ENCODE measurements around the gene PPP1CA. TPM values are rescaled to one million over a fixed set of nuclear protein-coding genes. Genes with fewer than 3 reads are reported as not detected.

PPP1CA gene
- total RNA-seq, 1 donor, result 129 TPM

DNA sequence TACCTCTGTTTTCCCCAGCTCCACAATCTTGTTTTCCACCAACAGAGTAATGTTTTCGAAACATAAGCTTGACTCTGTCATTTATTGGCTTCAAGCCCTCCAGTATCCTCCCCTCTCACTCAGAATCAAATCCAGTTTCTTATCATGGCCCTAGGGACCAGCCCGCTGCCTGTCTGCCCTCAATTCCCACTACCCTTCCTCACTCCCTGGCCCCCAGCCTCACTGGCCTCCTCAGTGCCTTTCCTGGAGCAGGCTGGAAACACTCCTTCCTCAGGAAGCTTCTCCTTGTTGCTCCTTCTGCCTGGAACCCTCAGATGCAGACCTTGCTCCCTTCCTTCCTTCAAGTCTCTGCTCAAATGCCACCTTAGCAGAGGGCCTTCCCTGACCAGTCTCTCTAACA, 52.2 kb downstream of the PPP1CA start:
- no peak for DNase-seq (ENCODE audit: low read depth)
- no peak overlapping the region for H3K4me3 ChIP-seq (ENCODE audit: low read depth, low read length)
- TF ChIP-seq, protein P1, sequence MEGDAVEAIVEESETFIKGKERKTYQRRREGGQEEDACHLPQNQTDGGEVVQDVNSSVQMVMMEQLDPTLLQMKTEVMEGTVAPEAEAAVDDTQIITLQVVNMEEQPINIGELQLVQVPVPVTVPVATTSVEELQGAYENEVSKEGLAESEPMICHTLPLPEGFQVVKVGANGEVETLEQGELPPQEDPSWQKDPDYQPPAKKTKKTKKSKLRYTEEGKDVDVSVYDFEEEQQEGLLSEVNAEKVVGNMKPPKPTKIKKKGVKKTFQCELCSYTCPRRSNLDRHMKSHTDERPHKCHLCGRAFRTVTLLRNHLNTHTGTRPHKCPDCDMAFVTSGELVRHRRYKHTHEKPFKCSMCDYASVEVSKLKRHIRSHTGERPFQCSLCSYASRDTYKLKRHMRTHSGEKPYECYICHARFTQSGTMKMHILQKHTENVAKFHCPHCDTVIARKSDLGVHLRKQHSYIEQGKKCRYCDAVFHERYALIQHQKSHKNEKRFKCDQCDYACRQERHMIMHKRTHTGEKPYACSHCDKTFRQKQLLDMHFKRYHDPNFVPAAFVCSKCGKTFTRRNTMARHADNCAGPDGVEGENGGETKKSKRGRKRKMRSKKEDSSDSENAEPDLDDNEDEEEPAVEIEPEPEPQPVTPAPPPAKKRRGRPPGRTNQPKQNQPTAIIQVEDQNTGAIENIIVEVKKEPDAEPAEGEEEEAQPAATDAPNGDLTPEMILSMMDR (IDR thresholded peaks at IDR 0.05; ENCODE audit: insufficient read depth, low read length), result no peak

DNA sequence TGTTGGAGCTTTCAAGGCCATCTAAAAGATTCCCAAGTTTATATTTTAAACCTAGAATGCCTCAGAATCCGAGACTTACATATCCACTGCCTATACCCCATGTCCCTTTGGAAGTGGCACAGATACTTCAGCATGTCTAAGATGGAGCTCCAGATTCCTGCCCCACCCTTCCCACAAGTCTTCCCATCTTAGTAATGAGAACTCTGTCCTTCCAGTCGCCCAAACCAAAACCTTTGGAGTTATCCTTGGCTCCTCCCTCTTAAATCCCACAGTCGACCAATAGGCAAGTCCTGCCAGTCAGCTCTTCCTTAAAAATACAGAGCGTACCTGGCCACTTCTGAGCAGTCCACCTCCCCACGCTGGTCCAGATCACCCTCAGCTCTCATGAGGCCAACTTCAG, 52.6 kb downstream of the PPP1CA start:
- TF ChIP-seq, protein P1 (IDR thresholded peaks at IDR 0.05; ENCODE audit: insufficient read depth, low read length), result no peak
- H3K4me3 ChIP-seq (ENCODE audit: low read depth, low read length), result no peak overlapping the region
- DNase-seq (ENCODE audit: low read depth), result no peak

Small RNA genes lying within 50 kb of the gene (small RNA-seq; reads per million reads assigned to genes)
- gene RN7SKP239 (not detected), gene RNU6-1238P (not detected)

Other genes starting within 250 kb of the PPP1CA start
- gene GRK2, start 135.4 kb downstream of the PPP1CA start, total RNA-seq (ENCODE audit: low replicate concordance), result 10.1 and 21.5 TPM in 2 replicates
- 12.1 and 25.3 TPM in 2 replicates for gene ANKRD13D, start 112.6 kb downstream of the PPP1CA start, total RNA-seq (ENCODE audit: low replicate concordance)
- gene SSH3, start 98.3 kb downstream of the PPP1CA start, total RNA-seq (ENCODE audit: low replicate concordance), result 11.7 and 12.3 TPM in 2 replicates
- 53.5 and 101 TPM in 2 replicates for gene POLD4, start 48.3 kb downstream of the PPP1CA start, total RNA-seq (ENCODE audit: low replicate concordance)
- gene CLCF1, start 28.3 kb downstream of the PPP1CA start, total RNA-seq (ENCODE audit: low replicate concordance), result 1.5 and 9.4 TPM in 2 replicates
- 4.7 and 11.2 TPM in 2 replicates for gene RAD9A, start 9.9 kb downstream of the PPP1CA start, total RNA-seq (ENCODE audit: low replicate concordance)
- gene TBC1D10C, start 2.2 kb upstream of the PPP1CA start, total RNA-seq (ENCODE audit: low replicate concordance), result not detected in 2 replicates
- gene CARNS1, start 13.8 kb upstream of the PPP1CA start, total RNA-seq (ENCODE audit: low replicate concordance), result 0.09 and 0.16 TPM in 2 replicates
- 19.7 and 35.6 TPM in 2 replicates for gene RPS6KB2, start 26.6 kb upstream of the PPP1CA start, total RNA-seq (ENCODE audit: low replicate concordance)
- gene PTPRCAP, start 35.8 kb upstream of the PPP1CA start, total RNA-seq (ENCODE audit: low replicate concordance), result 0.41 and 0.45 TPM in 2 replicates
- gene CORO1B, start 41.6 kb upstream of the PPP1CA start, total RNA-seq (ENCODE audit: low replicate concordance), result 42.3 and 76.4 TPM in 2 replicates
- gene GPR152, start 50.9 kb upstream of the PPP1CA start, total RNA-seq (ENCODE audit: low replicate concordance), result not detected in 2 replicates
- gene CABP4, start 53.5 kb upstream of the PPP1CA start, total RNA-seq (ENCODE audit: low replicate concordance), result not detected in 2 replicates
- gene TMEM134, start 67.4 kb upstream of the PPP1CA start, total RNA-seq (ENCODE audit: low replicate concordance), result 19.2 and 27.9 TPM in 2 replicates
- 38.4 and 75.9 TPM in 2 replicates for gene AIP, start 81.2 kb upstream of the PPP1CA start, total RNA-seq (ENCODE audit: low replicate concordance)
- 9.2 and 24.0 TPM in 2 replicates for gene PITPNM1, start 103.5 kb upstream of the PPP1CA start, total RNA-seq (ENCODE audit: low replicate concordance)
- 8.7 and 22.1 TPM in 2 replicates for gene CDK2AP2, start 106.3 kb upstream of the PPP1CA start, total RNA-seq (ENCODE audit: low replicate concordance)
- not detected in 2 replicates for gene CABP2, start 121.6 kb upstream of the PPP1CA start, total RNA-seq (ENCODE audit: low replicate concordance)
- 172 and 538 TPM in 2 replicates for gene GSTP1, start 182.0 kb upstream of the PPP1CA start, total RNA-seq (ENCODE audit: low replicate concordance)
- gene NDUFV1, start 205.1 kb upstream of the PPP1CA start, total RNA-seq (ENCODE audit: low replicate concordance), result 116 and 138 TPM in 2 replicates
- gene NUDT8, start 228.1 kb upstream of the PPP1CA start, total RNA-seq (ENCODE audit: low replicate concordance), result 8.4 and 9.5 TPM in 2 replicates
- gene TBX10, start 237.9 kb upstream of the PPP1CA start, total RNA-seq (ENCODE audit: low replicate concordance), result not detected in 2 replicates
- gene ACY3, start 248.9 kb upstream of the PPP1CA start, total RNA-seq (ENCODE audit: low replicate concordance), result not detected in 2 replicates

Measured in fibroblast of the aortic adventitia (primary cell).